HG03571 (cell line): ENCODE results near the gene OR4C46.
"Not testable (repeated sequence)": the region's sequence is repeated elsewhere in the genome, so short reads cannot be mapped to it uniquely, and the experiment has no call there.

Experiments
- ATAC-seq: cut with Tn5 transposase; IDR thresholded peaks from one replicate; pipeline ENCODE4 v1.9.1; 2021; ENCODE audit not compliant: unreplicated experiment

OR4C46 gene

DNA sequence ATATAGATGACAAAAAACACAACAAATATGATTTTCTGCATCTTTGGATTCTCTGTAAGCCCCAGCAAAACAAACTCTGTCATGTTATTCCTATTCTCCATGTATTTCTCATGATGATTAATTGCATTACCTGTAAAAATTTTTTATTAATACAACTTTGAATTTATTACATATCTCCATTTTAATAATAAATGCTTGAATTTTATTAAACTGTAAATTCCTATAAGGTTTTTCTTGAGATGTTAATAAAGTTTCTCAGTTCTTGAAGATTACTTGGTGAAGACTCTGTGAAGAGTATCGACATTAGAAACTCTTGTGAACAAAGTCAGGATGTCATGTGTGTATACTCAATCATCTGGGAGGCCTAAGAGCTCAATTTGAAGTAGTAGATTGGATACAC, at the start of gene OR4C46:
OR4C46 (minus strand) TSS at position 101 of the 400 bp plus-strand sequence; CDS start at position 101, 0 bp downstream.
- ATAC-seq, result no peak

DNA sequence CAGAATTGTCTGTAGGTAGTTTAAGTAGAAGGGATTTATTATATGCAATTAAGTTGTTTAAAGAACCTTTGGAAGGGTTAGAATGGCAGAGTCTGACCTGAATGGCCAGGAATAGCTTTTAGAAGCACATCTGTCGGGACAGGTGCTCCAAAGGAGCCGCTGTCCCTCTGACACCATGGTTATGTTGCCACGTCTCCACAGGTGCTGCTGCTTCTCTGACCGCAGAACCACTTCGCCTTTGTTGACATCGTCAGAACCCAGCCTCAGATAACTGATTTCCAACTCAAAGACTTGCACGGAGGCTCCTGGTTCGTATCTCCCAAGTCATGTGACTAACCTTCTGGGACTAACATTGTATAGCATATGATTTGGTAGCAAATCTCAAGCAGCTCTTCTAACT, 41.8 kb upstream of the OR4C46 start:
- ATAC-seq, result not testable (repeated sequence)

DNA sequence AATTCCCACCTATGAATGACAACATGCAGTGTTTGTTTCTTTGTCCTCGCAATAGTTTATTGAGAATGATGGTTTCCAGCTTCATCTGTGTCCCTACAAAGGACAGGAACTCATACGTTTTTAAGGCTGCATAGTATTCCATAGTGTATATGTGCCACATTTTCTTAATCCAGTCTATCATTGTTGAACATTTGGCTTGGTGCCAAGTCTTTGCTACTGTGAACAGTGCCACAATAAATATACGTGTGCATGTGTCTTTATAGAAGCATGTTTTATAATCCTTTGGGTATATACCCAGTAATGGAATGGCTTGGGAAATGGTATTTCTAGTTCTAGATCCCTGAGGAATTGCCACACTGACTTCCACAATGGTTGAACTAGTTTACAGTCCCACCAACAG, 42.4 kb downstream of the OR4C46 start:
- not testable (repeated sequence) for ATAC-seq

DNA sequence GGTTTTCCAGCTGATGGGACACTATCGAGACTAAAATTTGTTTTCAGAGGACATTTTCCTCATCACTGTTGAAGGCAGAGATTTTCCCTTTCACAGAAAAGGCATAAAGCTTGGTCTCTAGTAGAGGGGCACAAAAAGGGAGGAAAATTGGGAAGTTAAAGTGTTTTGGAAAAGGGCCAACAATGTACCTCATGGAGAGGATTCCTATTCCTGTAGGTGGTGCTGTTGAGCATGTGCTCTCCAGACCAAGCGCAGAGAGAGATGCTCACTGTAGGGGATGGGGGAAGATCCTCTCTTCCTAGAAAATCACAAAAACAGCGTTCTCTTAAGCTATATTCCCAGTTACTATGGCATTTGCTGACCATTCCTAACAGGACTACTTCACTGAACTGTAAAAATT, 44.9 kb downstream of the OR4C46 start:
- no peak for ATAC-seq

DNA sequence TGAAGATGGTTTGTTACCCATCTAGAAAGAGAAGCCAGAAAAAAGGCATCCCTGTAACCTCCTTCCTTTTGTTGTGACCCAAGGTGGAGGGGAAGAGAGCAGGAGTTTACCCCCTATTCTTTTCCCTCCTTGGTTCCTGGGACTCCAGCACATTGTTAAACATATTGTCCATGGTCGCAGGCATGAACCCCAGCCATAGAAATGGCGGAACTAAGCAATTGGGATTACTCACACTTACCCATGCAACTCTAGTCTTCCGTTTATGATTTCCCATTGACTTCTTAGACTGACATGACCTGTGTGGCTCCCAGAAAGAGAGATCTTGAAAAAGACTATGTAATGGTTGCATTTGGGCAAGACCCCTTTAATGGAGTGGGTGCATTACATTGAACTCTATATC, 45.4 kb downstream of the OR4C46 start:
- ATAC-seq, result no peak
